Subcutaneous adipose tissue (tissue), 4 donors: Measurements from ENCODE around the gene MZT1. TPM values are rescaled to one million over a fixed set of nuclear protein-coding genes. Genes with fewer than 3 reads are reported as not detected.

Source experiments
- CTCF ChIP-seq: fragments of 450-650 bp; IDR thresholded peaks from one replicate; pipeline ENCODE4 v1.5.1; 2016; ENCODE audit warnings: low read depth, mild to moderate bottlenecking, control low read depth, antibody characterized with exemption, moderate library complexity
- total RNA-seq, 4 donors: library from RNA; depleted of rRNA; stranded (reverse); fragments of >200 nt; gene quantifications; one replicate each; pipeline ENCODE4 v1.1.0, GENCODE V29; 2016

MZT1 gene
- total RNA-seq, 4 donors from 2014 or later = 4.5 to 10.9 (median 8.8) TPM

GRCh38 chr13:72745260-72745659 is 17.8 kb upstream of the MZT1 start:
- no peak for TF ChIP-seq CTCF

- no peak for TF ChIP-seq CTCF
Observed at GRCh38 chr13:72740015-72740414, 12.6 kb upstream of the MZT1 start.

GRCh38 chr13:72737033-72737432 is 9.6 kb upstream of the MZT1 start:
- no peak for TF ChIP-seq CTCF

- TF ChIP-seq CTCF = no peak
Observed at GRCh38 chr13:72728290-72728605, 819 bp upstream of the MZT1 start.

GRCh38 chr13:72726726-72727416 is 558 bp downstream of the MZT1 start:
- TF ChIP-seq CTCF = no peak

GRCh38 chr13:72716776-72717175 is 10.7 kb downstream of the MZT1 start:
- no peak for TF ChIP-seq CTCF

- TF ChIP-seq CTCF = no peak
Observed at GRCh38 chr13:72700509-72700908, 26.9 kb downstream of the MZT1 start.
